Spinal cord (tissue), 10 donors: ENCODE data around the gene CCDC152. TPM values are rescaled to one million over a fixed set of nuclear protein-coding genes. Genes with fewer than 3 reads are reported as not detected.
"Not testable (repeated sequence)": the region's sequence is repeated elsewhere in the genome, so short reads cannot be mapped to it uniquely, and the experiment has no call there.

Source experiments
- DNase-seq, 6 donors: peaks; one replicate each; pipeline versions ENCODE4 v3.0.0 to v3.0.0-alpha.2; 2013 to 2015; ENCODE audit warnings: low spot score in 6 of 6, low read depth in 4 of 6
- H3K27ac ChIP-seq: one replicate; pipeline ENCODE4 v1.5.1; 2013; ENCODE audit warnings: low read depth, low read length, control low read depth
- H3K27me3 ChIP-seq: one replicate; pipeline ENCODE4 v1.6.1; 2013; ENCODE audit warnings: low read length; ENCODE audit not compliant: control insufficient read depth, insufficient read depth
- H3K36me3 ChIP-seq: one replicate; pipeline ENCODE4 v1.6.1; 2013; ENCODE audit warnings: low read length; ENCODE audit not compliant: control insufficient read depth, insufficient read depth
- H3K4me1 ChIP-seq: one replicate; pipeline ENCODE4 v1.6.1; 2013; ENCODE audit warnings: low read length; ENCODE audit not compliant: control insufficient read depth, insufficient read depth
- H3K4me3 ChIP-seq: one replicate; pipeline ENCODE4 v1.5.1; 2013; ENCODE audit warnings: low read depth, low read length, control low read depth
- H3K9me3 ChIP-seq: one replicate; pipeline ENCODE4 v1.6.1; 2013; ENCODE audit warnings: low read length; ENCODE audit not compliant: control insufficient read depth, insufficient read depth
- WGBS: methylation state at CpG from one replicate; pipeline ENCODE4 v1.1.5; 2013; ENCODE audit warnings: missing lambda C conversion rate; ENCODE audit not compliant: insufficient coverage; 5-methylcytosine and 5-hydroxymethylcytosine counted together
- polyA plus RNA-seq, 2 donors: library from polyadenylated mRNA; unstranded; fragments of 120-200 nt; gene quantifications; one replicate each; pipeline ENCODE4 v1.2.1, GENCODE V29; 2013; ENCODE audit not compliant: insufficient read length in 2 of 2
- total RNA-seq, 2 donors: library from RNA; depleted of rRNA in 1 of 2; stranded (reverse); fragments of 120-200 nt in 1 of 2; fragments of >200 nt in 1 of 2; gene quantifications; one replicate each; pipeline versions ENCODE4 v1.2.3 to v1.2.4, GENCODE V29; 2013 to 2014
- donor health status: healthy.

CCDC152 gene
- total and polyA plus RNA-seq, 4 donors = 5.9 to 14.9 (median 11.6) TPM

GRCh38 chr5:42807722-42808447 is 51.3 kb downstream of the CCDC152 start:
- Histone ChIP-seq H3K27ac (no peak overlapping the region), H3K36me3 (peaks cover 3% of the 10 kb centered on the region), H3K4me1 (no peaks in the 10 kb centered on the region), H3K27me3 (no peaks in the 10 kb centered on the region), H3K4me3 (no peak overlapping the region), H3K9me3 (no peaks in the 10 kb centered on the region)
- no peak for DNase-seq
- no CpG with 5 or more reads among the region's 2 CpGs for WGBS

- Histone ChIP-seq H3K4me1 (peaks cover 4% of the 10 kb centered on the region), H3K36me3 (peaks cover 3% of the 10 kb centered on the region), H3K4me3 (no peak overlapping the region), H3K9me3 (no peaks in the 10 kb centered on the region), H3K27me3 (no peaks in the 10 kb centered on the region), H3K27ac (no peak overlapping the region)
- DNase-seq = no peak
- WGBS = no CpG with 5 or more reads among the region's 4 CpGs
Observed at GRCh38 chr5:42808888-42809611, 52.4 kb downstream of the CCDC152 start.

DNA sequence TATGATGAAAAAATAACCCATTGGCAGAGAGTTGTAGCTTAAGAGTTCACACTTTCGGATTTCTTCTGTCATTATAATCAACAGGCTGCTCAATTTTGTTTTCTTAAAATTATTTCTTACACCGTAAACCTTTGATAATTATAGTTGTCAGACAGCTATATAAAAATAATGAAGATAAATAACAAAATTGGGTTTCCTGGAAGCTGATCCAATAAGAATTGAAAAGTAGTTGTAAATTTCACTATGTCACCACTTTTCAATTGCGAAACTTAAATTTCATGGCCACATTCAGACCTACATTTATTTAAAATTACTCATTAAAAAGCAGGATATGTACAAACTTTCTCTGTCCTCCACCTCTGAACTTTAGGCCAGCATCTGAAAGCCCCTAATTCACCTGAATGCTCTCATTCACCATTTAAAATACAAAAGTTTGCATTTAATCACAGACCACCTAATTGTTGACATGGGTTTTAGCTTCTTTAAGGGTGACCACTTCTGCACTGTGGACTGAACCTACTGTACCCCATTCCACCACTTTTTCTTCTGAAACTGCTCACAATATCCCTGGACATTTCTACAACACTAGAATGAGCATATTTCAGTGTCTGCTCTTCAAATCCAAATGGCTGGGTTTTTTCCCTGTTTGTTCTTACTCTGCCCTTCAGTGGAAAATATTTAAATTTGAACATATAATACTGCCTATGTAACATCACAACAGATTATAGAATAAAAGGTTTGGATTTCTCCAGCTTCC is 54.4 kb downstream of the CCDC152 start:
- Histone ChIP-seq H3K4me3 (peak overlapping the region; percentile 51), H3K36me3 (no peaks in the 10 kb centered on the region), H3K27me3 (no peaks in the 10 kb centered on the region), H3K27ac (peak overlapping the region; percentile 90), H3K9me3 (no peaks in the 10 kb centered on the region), H3K4me1 (peaks cover 4% of the 10 kb centered on the region)
- DNase-seq = peak in 1 of 6 donors; percentile 5
- 83% methylated on average over 1 of the region's 3 CpGs for WGBS

- peaks cover 4% of the 10 kb centered on the region for H3K4me1 ChIP-seq
- H3K27me3 ChIP-seq = no peaks in the 10 kb centered on the region
- peak within 1 kb of the TSS; percentile 51 for H3K4me3 ChIP-seq
- 30% methylated on average over 4 of the region's 8 CpGs for WGBS
- H3K9me3 ChIP-seq = no peaks in the 10 kb centered on the region
- no peaks in the 10 kb centered on the region for H3K36me3 ChIP-seq
- peak; percentile 13 to 82 (median 52) for DNase-seq
- peak within 1 kb of the TSS; percentile 90 for H3K27ac ChIP-seq
Observed at GRCh38 chr5:42811591-42812446, 55.2 kb downstream of the CCDC152 start, which contains the start of gene SELENOP. SELENOP (minus strand) TSS chr5:42811892; CDS start chr5:42808353, 3,539 bp downstream.

DNA sequence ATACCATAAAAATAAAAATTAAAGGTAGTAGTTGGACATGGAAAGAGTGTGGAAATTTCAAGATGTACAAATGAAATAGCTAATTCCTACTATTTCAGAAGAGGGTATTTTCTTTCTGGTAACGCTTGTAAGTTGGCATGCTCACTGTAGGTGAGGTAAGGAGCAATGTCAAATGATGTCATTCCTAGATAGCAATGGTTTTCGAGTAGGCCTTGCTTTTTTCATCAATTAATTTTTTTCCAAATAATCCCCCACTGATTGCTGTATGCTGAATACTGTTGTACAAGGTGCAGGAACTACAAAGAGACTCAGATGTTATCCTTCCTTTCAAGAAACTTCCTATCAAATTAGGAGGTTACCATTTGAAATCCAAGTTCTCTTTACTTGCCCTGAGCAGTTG is 56.0 kb downstream of the CCDC152 start:
- peak overlapping the region; percentile 90 for H3K27ac ChIP-seq
- H3K9me3 ChIP-seq = no peaks in the 10 kb centered on the region
- no peaks in the 10 kb centered on the region for H3K36me3 ChIP-seq
- no peak for DNase-seq
- no peak overlapping the region for H3K4me3 ChIP-seq
- no peaks in the 10 kb centered on the region for H3K27me3 ChIP-seq
- whole genome bisulfite sequencing = no CpG with 5 or more reads among the region's 2 CpGs
- peaks cover 4% of the 10 kb centered on the region for H3K4me1 ChIP-seq

DNA sequence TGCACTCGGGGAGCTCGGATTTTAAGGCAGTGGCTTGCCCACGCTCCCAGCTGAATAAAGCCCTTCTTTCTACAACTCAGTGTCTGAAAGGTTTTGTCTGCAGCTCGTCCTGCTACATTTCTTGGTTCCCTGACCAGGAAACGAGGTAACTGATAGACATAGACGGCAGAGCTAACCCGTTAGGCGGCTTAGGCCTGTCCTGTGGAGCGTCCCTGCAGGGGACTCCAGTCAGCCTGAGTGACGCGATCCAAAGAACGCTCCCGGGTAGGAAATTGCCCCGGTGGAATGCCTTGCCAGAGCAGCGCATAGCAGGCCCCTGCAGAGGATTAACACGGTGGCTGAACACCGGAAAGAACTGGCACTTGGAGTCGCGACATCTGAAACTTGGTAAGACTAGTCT is 56.9 kb downstream of the CCDC152 start:
- no peaks in the 10 kb centered on the region for H3K27me3 ChIP-seq
- H3K27ac ChIP-seq = peak overlapping the region; percentile 8
- H3K36me3 ChIP-seq = no peaks in the 10 kb centered on the region
- 33% methylated on average over 19 of the region's 19 CpGs for WGBS
- peaks cover 4% of the 10 kb centered on the region for H3K4me1 ChIP-seq
- DNase-seq = peak in 2 of 6 donors; percentile 26 to 40
- no peak overlapping the region for H3K4me3 ChIP-seq
- H3K9me3 ChIP-seq = no peaks in the 10 kb centered on the region

GRCh38 chr5:42816546-42816945 is 59.9 kb downstream of the CCDC152 start:
- not testable (repeated sequence) for DNase-seq, H3K27me3 ChIP-seq
- WGBS = no CpG with 5 or more reads among the region's 2 CpGs

DNA sequence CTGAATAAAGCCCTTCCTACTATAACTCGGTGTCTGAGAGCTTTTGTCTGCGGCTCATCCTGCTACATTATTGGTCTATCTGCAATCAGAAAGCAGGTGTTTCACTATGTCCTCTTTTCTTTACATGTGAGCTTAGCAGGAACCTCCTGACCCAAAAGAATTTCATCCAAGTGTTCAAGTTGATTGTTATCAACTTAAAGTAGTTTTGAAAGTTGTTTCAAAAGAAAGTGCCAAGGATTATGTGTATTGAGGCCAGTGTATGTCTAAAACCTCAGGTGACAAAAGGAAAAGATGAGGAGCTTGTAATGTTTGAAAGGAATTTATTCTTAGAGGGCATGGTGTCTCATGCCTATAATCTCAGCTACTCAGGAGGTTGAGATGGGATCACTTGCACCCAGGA is 63.1 kb downstream of the CCDC152 start:
- 88% methylated on average over 2 of the region's 2 CpGs for WGBS
- Histone ChIP-seq H3K36me3 (no peaks in the 10 kb centered on the region), H3K9me3 (no peaks in the 10 kb centered on the region), H3K4me1 (no peaks in the 10 kb centered on the region), H3K27me3 (no peaks in the 10 kb centered on the region), H3K27ac (no peak overlapping the region), H3K4me3 (no peak overlapping the region)
- no peak for DNase-seq

More at GRCh38 chr5:42816546-42816945, 59.9 kb downstream of the CCDC152 start:
- not testable (repeated sequence) for H3K36me3 ChIP-seq, H3K27ac ChIP-seq, H3K4me1 ChIP-seq, H3K4me3 ChIP-seq, H3K9me3 ChIP-seq

- no CpG with 5 or more reads among the region's 2 CpGs for WGBS
- no peaks in the 10 kb centered on the region for H3K4me1 ChIP-seq
- no peaks in the 10 kb centered on the region for H3K9me3 ChIP-seq
- H3K4me3 ChIP-seq = no peak overlapping the region
- H3K27ac ChIP-seq = no peak overlapping the region
- DNase-seq = no peak
- no peaks in the 10 kb centered on the region for H3K36me3 ChIP-seq
- H3K27me3 ChIP-seq = no peaks in the 10 kb centered on the region
Observed at GRCh38 chr5:42822548-42822947, 65.9 kb downstream of the CCDC152 start.
